SU-DHL-6 (cell line): ENCODE results near the gene CERK.

Experiments
- H2AFZ ChIP-seq: fragments of 200-600 bp; sonication (generic); 2 replicates; pipeline ENCODE4 v1.6.1; 2014; ENCODE audit warnings: low read depth, mild to moderate bottlenecking, moderate library complexity, mixed read lengths, antibody characterized with exemption, low read length; ENCODE audit not compliant: severe bottlenecking
- H3F3A ChIP-seq: fragments of 200-600 bp; shearing (Covaris generic); 2 replicates; pipeline ENCODE4 v1.6.0; 2016; ENCODE audit warnings: antibody characterized with exemption, mild to moderate bottlenecking; ENCODE audit not compliant: insufficient read depth
- H3K27ac ChIP-seq: fragments of 200-600 bp; sonication (generic); 2 replicates; pipeline ENCODE4 v1.5.1; 2016; ENCODE audit warnings: low read depth, mild to moderate bottlenecking, low read length, moderate library complexity, mixed read lengths
- H3K27me3 ChIP-seq: fragments of 200-600 bp; sonication (generic), shearing (Covaris generic); 2 replicates; pipeline ENCODE4 v1.6.0; 2014; ENCODE audit warnings: mild to moderate bottlenecking, low read length
- H3K36me3 ChIP-seq: fragments of 200-600 bp; sonication (generic); 2 replicates; pipeline ENCODE4 v1.6.1; 2014; ENCODE audit warnings: mild to moderate bottlenecking, low read length, mixed read lengths
- H3K4me2 ChIP-seq: fragments of 300-600, 200-600 bp; shearing (Covaris generic), sonication (generic); 2 replicates; pipeline ENCODE4 v1.6.0; 2014; ENCODE audit warnings: low read length, low read depth, mild to moderate bottlenecking; ENCODE audit not compliant: poor library complexity, severe bottlenecking
- H3K4me3 ChIP-seq: fragments of 200-600 bp; sonication (generic); 2 replicates; pipeline ENCODE4 v1.5.1; 2014; ENCODE audit warnings: antibody characterized with exemption, low read length, mild to moderate bottlenecking, mixed read lengths; ENCODE audit not compliant: insufficient read depth, poor library complexity, severe bottlenecking
- H3K79me2 ChIP-seq: fragments of 200-600 bp; sonication (generic); 2 replicates; pipeline ENCODE4 v1.6.1; 2014; ENCODE audit warnings: mild to moderate bottlenecking, low read length, moderate library complexity; ENCODE audit not compliant: insufficient read depth
- H3K9ac ChIP-seq: fragments of 200-600 bp; sonication (generic); 2 replicates; pipeline ENCODE4 v1.7.0; 2014; ENCODE audit warnings: mild to moderate bottlenecking, low read length
- H3K9me2 ChIP-seq: fragments of 200-600 bp; sonication (generic); replicated peaks from 2 replicates; pipeline ENCODE4 v1.6.1; 2014; ENCODE audit warnings: low read length; ENCODE audit not compliant: insufficient read depth
- H3K9me3 ChIP-seq: fragments of 200-600 bp; sonication (generic); 2 replicates; pipeline ENCODE4 v1.6.1; 2014; ENCODE audit warnings: low read length, mixed read lengths; ENCODE audit not compliant: insufficient read depth
- H4K20me1 ChIP-seq: fragments of 200-600 bp; sonication (generic); 2 replicates; pipeline ENCODE4 v1.6.1; 2014; ENCODE audit warnings: low read depth, mild to moderate bottlenecking, antibody characterized with exemption, low read length, moderate library complexity, mixed read lengths
- EZH2phosphoT487 ChIP-seq: fragments of 200-600 bp; sonication (generic), shearing (Covaris generic); conservative IDR thresholded peaks from 2 replicates; pipeline ENCODE4 v1.6.1; 2018; ENCODE audit warnings: mild to moderate bottlenecking, antibody characterized with exemption, low read length, moderate library complexity, mixed read lengths
- TF ChIP-seq, protein P1 (sequence below): fragments of 200-600 bp; sonication (generic); IDR thresholded peaks from one replicate; pipeline ENCODE4 v1.5.1; 2017; ENCODE audit warnings: antibody characterized with exemption, mild to moderate bottlenecking, low read length, moderate library complexity; ENCODE audit not compliant: insufficient read depth, poor library complexity, severe bottlenecking

The CERK gene

DNA sequence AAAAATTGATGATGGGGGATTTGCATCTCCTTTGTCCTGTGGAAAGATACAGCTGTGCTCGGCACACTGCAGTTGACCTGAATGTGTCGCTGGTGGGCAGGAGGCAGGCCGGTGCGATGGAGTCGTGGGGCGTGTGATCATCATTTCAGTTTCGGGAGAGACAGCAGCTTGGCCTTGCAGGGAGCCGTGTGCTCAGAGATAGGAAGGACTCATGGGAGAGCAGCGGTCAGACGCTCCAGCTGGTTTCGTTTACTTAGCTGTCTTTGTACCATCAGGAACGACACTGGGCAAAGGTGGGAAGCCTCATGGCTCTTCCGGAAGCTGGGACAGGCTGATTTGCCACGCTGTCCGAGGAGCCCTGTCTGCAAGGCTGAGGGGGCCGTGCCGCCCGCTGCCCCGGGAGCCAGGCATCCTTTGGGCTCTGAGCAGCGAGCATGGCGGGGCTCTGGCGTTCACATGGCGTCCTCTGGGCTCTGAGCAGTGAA, 85.2 kb downstream of the CERK start:
- no peak overlapping the region for H2AFZ ChIP-seq
- H3K9ac ChIP-seq, result no peak overlapping the region
- H3K27ac ChIP-seq, result no peak overlapping the region
- H3K9me3 ChIP-seq, result no peaks in the 10 kb centered on the region
- H3K79me2 ChIP-seq, result no peaks in the 10 kb centered on the region
- no peak overlapping the region for H3K4me3 ChIP-seq
- no peaks in the 10 kb centered on the region for H3F3A ChIP-seq
- H3K4me2 ChIP-seq, result no peak overlapping the region
- H4K20me1 ChIP-seq, result no peaks in the 10 kb centered on the region
- H3K9me2 ChIP-seq, result no peaks in the 10 kb centered on the region
- H3K27me3 ChIP-seq, result no peaks in the 10 kb centered on the region
- TF ChIP-seq EZH2phosphoT487, result no peak
- TF ChIP-seq, protein P1, sequence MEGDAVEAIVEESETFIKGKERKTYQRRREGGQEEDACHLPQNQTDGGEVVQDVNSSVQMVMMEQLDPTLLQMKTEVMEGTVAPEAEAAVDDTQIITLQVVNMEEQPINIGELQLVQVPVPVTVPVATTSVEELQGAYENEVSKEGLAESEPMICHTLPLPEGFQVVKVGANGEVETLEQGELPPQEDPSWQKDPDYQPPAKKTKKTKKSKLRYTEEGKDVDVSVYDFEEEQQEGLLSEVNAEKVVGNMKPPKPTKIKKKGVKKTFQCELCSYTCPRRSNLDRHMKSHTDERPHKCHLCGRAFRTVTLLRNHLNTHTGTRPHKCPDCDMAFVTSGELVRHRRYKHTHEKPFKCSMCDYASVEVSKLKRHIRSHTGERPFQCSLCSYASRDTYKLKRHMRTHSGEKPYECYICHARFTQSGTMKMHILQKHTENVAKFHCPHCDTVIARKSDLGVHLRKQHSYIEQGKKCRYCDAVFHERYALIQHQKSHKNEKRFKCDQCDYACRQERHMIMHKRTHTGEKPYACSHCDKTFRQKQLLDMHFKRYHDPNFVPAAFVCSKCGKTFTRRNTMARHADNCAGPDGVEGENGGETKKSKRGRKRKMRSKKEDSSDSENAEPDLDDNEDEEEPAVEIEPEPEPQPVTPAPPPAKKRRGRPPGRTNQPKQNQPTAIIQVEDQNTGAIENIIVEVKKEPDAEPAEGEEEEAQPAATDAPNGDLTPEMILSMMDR, result no peak
- no peaks in the 10 kb centered on the region for H3K36me3 ChIP-seq

DNA sequence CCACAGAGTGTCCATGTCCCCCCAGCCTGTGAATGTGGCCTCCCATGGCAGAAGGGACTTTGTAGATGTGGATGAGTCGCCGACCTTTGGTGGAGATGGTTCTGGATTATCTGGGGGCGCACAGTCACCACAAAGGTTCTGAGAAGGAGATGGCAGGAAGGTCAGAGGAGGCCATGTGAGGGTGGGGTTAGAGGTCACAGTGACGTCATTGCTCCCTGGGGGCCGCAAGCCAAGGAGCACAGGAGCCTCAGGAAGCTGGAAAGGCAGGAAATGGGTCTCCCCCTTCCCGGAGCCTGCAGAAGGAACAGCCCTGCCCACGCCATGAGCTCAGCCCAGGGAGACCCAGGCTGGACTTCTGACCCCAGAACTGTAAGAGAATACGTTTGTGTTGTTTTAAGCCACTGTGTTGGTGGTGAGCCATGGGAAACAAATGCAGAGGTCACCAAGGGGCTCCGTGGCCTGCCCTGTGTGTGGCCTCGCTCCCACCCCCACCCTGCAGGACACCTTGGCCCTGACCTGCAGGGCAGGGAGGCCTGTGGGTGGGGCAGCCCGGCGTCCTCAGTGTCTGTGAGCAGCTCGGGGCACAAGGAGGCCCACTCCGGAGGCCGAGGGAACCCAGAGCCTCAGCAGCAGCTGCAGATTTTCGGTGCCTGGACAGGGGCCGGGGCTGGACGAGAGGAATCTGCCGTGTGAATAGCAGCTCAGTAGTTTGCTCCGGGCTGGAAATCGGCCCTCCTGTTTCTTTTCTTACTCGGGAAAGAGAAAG, 85.8 kb downstream of the CERK start:
- no peak overlapping the region for H3K4me3 ChIP-seq
- no peak overlapping the region for H3K4me2 ChIP-seq
- H4K20me1 ChIP-seq, result no peaks in the 10 kb centered on the region
- no peak overlapping the region for H3K9ac ChIP-seq
- TF ChIP-seq, protein P1, result no peak
- TF ChIP-seq EZH2phosphoT487, result no peak
- H3K36me3 ChIP-seq, result no peaks in the 10 kb centered on the region
- no peaks in the 10 kb centered on the region for H3K27me3 ChIP-seq
- H3K79me2 ChIP-seq, result no peaks in the 10 kb centered on the region
- H3K27ac ChIP-seq, result no peak overlapping the region
- no peaks in the 10 kb centered on the region for H3K9me3 ChIP-seq
- H2AFZ ChIP-seq, result no peak overlapping the region
- no peaks in the 10 kb centered on the region for H3F3A ChIP-seq
- no peaks in the 10 kb centered on the region for H3K9me2 ChIP-seq

- Histone ChIP-seq H3K27ac (no peak overlapping the region), H3K9me2 (no peaks in the 10 kb centered on the region), H3K79me2 (no peaks in the 10 kb centered on the region), H3K9me3 (no peaks in the 10 kb centered on the region), H3K9ac (no peak overlapping the region), H3K36me3 (no peaks in the 10 kb centered on the region), H3F3A (no peaks in the 10 kb centered on the region), H3K4me2 (no peak overlapping the region), H3K4me3 (no peak overlapping the region), H3K27me3 (no peaks in the 10 kb centered on the region), H2AFZ (no peak overlapping the region), H4K20me1 (no peaks in the 10 kb centered on the region)
- TF ChIP-seq EZH2phosphoT487, result no peak
- TF ChIP-seq, protein P1, result no peak
These were observed 86.7 kb downstream of the CERK start for GRCh38 chr22:46651316-46651715.
